ENCODE data around the gene BOLA3.

BOLA3 gene

GRCh38 chr2:74087696-74088095 lies 60.0 kb downstream of the BOLA3 start:
- TF ChIP-seq ZNF274 (IDR thresholded peaks at IDR 0.05; ENCODE audit: low read depth, low read length), result no peak
- H3K4me3 ChIP-seq (ENCODE audit: low read length), result no peak overlapping the region

GRCh38 chr2:74086021-74086420 lies 61.7 kb downstream of the BOLA3 start:
- no peak for TF ChIP-seq ZNF274 (IDR thresholded peaks at IDR 0.05; ENCODE audit: low read depth, low read length)
- H3K4me3 ChIP-seq (ENCODE audit: low read length), result no peak overlapping the region
